HG02973 (cell line): ENCODE data around the gene PDZD4.

Experiments used
- ATAC-seq: cut with Tn5 transposase; IDR thresholded peaks from one replicate; pipeline ENCODE4 v1.9.1; 2021; ENCODE audit warnings: moderate library complexity; ENCODE audit not compliant: unreplicated experiment

Gene PDZD4, protein sequence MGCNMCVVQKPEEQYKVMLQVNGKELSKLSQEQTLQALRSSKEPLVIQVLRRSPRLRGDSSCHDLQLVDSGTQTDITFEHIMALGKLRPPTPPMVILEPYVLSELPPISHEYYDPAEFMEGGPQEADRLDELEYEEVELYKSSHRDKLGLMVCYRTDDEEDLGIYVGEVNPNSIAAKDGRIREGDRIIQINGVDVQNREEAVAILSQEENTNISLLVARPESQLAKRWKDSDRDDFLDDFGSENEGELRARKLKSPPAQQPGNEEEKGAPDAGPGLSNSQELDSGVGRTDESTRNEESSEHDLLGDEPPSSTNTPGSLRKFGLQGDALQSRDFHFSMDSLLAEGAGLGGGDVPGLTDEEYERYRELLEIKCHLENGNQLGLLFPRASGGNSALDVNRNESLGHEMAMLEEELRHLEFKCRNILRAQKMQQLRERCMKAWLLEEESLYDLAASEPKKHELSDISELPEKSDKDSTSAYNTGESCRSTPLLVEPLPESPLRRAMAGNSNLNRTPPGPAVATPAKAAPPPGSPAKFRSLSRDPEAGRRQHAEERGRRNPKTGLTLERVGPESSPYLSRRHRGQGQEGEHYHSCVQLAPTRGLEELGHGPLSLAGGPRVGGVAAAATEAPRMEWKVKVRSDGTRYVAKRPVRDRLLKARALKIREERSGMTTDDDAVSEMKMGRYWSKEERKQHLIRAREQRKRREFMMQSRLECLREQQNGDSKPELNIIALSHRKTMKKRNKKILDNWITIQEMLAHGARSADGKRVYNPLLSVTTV

DNA sequence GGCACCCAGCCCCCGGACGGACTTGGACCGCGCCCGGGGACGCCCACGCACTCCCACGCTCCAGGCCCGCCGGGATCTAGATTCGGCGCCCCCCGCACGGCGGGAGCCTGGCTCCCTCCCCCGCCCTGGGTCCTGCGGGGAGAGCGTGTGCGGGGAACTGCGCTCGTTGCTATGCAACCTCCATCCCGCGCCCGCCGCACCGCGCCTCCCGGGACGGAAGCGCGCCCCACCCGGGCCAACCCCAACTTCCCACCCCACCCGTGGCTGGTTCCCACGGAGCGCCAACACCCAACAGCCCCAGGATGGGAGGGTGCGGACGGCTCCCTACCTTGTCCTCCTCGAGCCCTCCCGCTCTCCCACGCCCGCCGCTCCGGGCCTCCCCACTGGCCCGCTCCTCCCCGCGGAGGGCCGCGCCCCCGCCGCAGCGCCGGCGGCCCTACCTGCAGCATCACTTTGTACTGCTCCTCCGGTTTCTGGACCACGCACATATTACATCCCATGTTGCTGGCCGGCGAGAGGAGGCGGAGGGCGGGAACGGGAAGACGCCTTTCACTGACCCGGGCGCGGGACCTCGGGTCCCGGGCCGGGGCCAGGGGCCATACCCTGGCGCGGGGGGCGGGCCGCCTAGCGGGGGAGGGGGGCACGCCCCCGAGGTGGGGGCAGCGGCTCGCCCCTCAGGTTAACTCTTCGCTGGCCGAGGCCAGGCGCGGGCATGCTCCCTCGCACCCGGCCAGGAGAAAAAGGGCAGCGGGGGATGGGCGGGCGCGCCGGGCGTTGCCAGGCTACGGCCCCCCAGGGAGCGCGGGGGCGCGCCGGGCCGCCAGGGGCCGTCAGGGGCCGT, at the start of gene PDZD4:
Gene PDZD4, minus strand, starts transcription at position 746 of the 841 bp plus-strand sequence. Its CDS starts 246 bp downstream, at position 500.
- no peak for ATAC-seq

GRCh38 chrX:153879741-153880439, 49.5 kb upstream of the PDZD4 start:
- ATAC-seq: no peak

DNA sequence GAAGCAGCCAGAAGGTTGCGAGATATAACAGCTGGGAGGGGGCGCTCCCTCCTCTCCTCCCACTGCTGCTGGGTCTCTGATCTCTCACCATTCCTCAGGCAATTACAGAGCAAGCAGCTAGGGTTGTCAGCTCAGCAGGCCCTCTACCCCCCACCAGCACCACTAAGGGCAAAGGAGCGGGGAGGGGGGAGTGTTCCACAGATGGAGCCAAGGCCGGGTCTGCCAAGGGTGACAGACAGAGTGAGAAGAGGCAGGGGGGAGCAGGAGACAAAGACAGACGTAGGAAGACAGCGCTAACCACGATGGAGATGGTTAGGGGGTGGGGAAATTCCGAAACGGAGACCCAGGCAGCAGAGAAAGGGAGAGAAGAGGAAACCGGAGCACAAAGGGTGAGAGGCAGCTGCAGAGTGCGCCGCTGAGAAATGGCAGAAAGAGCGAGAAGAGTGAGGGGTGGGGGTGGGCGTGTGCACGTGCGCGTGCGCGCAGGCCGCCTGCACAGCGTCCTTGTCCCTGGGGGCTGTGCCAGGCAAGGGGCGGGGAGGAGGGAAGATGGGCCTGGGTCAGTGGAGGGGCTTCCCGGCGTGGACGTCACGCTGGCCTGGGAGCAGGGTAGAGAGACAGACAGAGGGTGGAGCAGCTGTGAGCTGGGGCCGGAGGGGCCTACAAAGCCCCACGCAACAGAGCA, 48.8 kb upstream of the PDZD4 start:
- no peak for ATAC-seq

DNA sequence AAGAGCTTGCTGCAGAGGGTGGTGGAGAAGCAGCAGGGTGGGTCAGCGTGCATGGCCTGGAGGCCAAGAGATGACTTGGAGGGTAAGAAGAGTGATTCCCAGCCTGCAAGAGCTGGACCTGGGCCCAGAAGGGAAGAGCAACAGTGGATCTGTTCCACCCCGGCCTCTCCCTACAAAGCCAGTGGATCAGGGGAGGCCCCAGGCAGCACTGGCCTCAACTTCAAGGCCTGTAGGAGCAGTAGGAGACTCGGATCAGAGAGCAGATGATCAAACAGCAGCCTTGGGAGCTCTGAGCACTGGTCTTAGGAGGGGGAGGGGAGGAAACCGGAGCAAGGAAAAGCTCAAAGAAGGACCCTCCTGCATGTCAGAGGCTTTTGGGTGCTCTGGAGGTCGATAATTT, 48.0 kb upstream of the PDZD4 start:
- ATAC-seq: no peak

GRCh38 chrX:153877571-153878261, 47.4 kb upstream of the PDZD4 start:
- ATAC-seq: no peak

DNA sequence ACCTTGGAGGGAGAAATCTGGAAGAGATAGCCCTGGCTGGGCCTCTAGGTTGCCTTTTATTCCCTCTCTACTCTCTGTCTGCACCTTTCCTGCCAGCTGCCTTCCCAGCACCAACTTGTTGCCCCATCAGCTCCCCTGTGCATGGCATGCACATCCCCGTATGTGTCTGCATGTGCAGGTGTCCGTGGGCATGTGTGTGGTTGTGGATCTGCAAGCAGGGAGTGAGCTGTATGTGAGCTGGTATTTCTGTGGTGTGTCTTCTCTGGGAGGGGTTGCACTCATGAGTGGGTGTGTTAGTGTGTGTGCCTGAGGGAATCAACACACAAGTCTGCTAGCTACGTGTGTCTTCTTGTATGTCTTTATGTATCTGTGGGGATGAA, 45.8 kb upstream of the PDZD4 start:
- no peak for ATAC-seq

DNA sequence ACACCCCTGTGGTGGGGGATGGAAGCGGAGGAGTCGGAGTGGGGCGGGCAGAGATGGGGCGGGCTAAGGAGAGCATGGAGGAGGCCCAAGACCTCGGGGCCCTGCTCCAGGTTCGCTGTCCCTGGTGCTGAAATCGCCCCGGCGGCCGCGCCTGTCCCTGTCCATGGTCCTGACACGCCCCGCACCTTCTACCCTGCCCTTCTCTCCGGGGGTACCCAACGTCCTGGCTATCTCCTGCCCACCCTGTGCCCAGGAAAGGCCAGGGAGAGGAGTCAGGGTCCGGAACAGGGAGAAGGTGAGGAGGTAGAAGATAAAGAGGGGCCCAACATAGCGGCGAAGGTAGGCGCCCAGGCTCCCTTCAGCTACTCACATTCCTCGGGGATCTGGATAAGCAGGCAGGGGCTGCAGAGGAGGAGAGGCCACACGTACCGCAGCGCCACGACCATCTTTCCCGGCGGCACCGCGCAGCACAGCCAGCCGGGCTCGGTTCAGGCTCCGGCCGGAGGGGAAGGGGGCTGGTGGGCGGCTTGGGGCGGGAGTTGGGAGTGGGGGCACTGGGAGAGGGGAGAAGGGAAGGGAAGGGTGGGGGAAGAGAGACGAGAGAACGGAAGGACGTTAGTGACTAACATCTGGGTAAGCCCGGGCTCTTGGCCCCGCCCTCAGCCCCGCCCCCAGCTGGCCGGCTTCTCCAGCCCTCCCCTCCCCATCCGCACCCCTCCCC, 45.2 kb upstream of the PDZD4 start:
- no peak for ATAC-seq

DNA sequence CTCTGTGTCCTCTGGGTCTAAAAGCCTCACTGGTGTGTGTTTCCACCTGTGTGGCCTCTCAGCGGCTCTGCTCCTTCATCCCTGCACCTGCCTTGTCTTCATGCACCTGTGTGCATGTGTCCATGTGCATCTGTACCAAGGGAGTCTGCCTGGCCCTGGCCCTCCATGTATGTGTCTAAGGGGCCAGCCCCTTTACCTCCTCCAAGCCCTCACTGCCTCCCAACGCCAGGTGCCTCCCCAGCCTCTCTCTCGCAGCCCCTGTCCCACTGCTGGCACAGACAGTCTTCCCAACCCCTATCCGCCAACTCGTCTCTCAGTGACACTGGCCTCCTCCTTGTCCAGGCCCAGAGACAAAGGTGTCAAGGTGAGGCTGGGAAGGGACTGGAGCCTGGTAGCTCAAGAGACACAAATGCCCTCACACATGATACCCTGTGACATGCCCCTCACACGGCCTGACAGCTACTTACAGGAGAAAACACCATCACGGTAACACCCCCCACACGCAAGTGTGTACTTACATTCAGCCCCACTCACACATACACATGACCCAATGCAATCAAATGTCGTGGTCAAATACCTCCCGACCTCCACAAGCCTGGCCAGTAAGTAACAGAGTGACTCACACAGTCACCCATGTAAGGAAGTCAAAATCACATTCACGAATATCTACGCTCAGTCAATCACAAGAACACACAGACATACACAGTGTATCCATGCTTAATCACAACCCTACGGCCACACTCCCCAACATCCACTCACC, 44.2 kb upstream of the PDZD4 start:
- ATAC-seq: no peak

DNA sequence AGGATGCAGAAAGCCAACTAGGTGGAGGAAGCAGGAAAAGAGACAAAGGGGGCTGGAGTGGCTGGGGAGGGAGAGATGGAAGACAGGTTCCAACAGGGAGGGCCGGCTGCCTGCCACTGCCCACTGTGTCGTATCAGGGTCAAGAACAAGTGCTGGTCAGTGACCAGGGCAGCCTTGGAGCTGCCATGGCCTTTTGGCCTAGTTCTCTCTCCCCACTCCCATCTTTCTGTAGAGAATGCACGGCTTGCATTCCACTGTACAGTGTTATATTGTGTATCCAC, 43.7 kb upstream of the PDZD4 start:
- ATAC-seq: no peak

DNA sequence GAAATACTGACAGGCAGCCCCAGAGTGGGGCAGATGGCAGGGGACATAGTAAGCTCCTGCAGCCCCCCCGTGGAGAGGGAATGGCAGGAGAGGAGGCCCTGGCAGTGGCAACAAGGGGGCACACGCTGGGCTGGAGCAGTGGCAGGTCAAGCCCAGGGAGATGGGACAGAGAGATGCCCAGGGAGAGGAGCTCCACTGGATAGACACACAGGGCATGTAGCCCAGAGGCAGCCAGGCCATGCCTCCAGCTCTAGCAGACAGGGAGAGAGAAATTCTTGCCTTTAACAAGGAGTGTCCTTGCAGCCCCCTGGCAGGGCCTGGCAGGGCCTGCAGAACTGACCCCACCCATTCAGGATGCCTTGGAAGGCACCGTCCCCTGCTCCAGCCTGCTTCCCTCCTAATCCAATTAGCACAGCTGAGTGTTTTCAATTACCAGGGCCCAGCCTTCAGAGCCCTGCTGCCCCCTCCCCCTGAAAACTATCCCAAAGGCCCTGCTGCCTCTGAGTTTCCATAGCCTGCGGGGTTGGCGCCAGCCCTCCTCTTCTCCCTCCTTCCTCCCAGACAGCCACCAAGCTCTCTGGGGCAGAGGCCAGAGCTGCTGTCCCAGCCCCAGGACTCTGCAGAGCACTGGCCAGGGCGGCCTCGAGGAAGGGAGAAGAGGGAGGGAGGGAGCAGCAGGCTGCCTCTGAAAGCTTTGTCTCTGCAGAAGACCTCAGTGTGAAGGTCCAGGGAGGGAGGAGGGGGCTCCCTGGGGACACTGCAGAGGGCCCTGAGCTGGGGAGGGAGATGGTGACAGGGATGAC, 43.1 kb upstream of the PDZD4 start:
- no peak for ATAC-seq

DNA sequence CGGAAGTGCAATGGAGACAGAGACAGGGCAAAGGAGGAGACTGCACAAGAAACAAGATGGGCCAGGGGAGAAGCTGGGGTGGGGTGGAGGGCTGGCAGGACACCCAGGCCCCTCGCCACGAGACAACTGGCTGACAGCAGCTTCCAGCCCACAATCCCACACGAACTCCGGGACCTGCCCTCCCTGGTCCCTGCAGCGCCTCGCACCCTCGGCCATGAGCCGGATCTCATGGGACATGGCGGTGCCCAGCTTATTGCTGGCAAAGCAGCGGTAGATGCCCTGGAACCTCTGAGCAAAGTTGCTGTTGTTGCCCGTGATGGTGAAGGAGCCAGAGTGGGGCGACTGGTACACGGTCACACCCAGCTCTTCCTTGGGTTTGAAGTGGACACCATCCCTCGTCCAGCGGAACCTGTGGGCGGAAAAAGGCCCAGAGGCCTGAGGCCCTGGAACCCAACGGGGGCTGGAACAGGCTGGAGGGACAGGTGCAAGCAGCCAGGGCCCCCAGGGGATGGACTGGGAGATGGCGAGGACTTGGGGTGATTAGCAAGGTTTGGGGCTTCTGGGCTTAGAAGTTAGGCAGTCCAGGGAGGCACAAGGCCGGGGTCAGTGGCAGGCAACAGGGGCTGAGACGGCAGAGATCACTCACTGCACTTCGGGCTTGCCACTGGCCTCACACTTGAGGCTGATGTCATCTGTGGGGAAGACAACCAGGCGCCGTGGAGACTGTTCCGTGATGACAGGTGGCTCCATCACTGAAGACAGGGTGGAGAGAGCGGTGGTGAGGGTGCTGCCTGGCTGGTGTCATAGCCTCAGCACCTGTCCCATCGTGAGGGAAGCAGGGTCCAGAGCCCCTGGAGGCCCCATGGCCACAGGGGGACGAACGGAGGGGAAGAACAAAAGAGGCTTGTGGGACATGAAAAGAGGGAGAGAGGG, 41.9 kb upstream of the PDZD4 start:
- ATAC-seq: no peak

DNA sequence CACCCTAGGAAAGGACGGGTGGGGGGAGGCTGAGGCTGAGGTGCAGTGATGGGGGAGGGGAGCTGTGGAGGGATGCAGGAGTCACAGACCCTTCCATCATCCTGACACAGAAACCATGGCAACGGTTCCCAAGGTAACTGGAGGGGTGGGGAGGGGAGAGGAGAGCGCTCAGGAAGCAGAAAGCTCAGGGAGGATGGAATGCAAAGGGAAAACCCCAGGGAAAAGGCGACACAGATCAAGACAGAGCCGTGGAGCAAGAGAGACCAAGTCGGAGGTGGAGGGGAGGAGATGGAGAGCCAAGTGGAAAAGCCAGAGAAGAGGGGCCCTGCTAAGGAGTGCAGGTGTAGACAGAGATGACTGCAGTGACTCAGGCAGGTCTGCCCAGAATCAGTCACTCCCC, 41.1 kb upstream of the PDZD4 start:
- ATAC-seq: no peak

GRCh38 chrX:153870791-153871360, 40.5 kb upstream of the PDZD4 start:
- ATAC-seq: no peak

GRCh38 chrX:153870288-153870690, 39.9 kb upstream of the PDZD4 start:
- no peak for ATAC-seq

- no peak for ATAC-seq
Measured at GRCh38 chrX:153869473-153870287, 39.3 kb upstream of the PDZD4 start.
